Smooth muscle cell (in vitro differentiated cells): ENCODE results near the gene ACOT4. TPM values are rescaled to one million over a fixed set of nuclear protein-coding genes. Genes with fewer than 3 reads are reported as not detected.

ENCODE experiments used
- DNase-seq: peaks from one replicate; lab custom pipeline; 2025; ENCODE audit not compliant: unreplicated experiment; lab: John Stamatoyannopoulos, UW
- H2AFZ ChIP-seq: fragments of 200-600 bp; sonication (generic); 2 replicates; pipeline ENCODE4 v1.6.0; 2016; ENCODE audit warnings: antibody characterized with exemption, low read depth, mild to moderate bottlenecking
- H3F3A ChIP-seq: fragments of 200-600 bp; sonication (generic); 2 replicates; pipeline ENCODE4 v1.6.0; 2017; ENCODE audit warnings: antibody characterized with exemption, low read depth
- H3K27ac ChIP-seq: fragments of 200-600 bp; sonication (generic); 2 replicates; pipeline ENCODE4 v1.5.1; 2016; ENCODE audit warnings: low read depth, mild to moderate bottlenecking
- H3K27me3 ChIP-seq: fragments of 200-600 bp; sonication (generic); 2 replicates; pipeline ENCODE4 v1.6.1; 2016; ENCODE audit warnings: low read depth, mild to moderate bottlenecking
- H3K36me3 ChIP-seq: fragments of 200-600 bp; sonication (generic); 2 replicates; pipeline ENCODE4 v1.5.1; 2016; ENCODE audit warnings: low read depth
- H3K4me1 ChIP-seq: fragments of 200-600 bp; sonication (generic); 2 replicates; pipeline ENCODE4 v1.5.1; 2016; ENCODE audit warnings: low read depth
- H3K4me2 ChIP-seq: fragments of 200-600 bp; sonication (generic); 2 replicates; pipeline ENCODE4 v1.6.0; 2016; ENCODE audit warnings: mild to moderate bottlenecking
- H3K4me3 ChIP-seq: fragments of 200-600 bp; sonication (generic); 2 replicates; pipeline ENCODE4 v1.5.1; 2016; ENCODE audit warnings: mild to moderate bottlenecking
- H3K79me2 ChIP-seq: fragments of 200-600 bp; sonication (generic); 2 replicates; pipeline ENCODE4 v1.6.0; 2016; ENCODE audit warnings: low read depth, mild to moderate bottlenecking
- H3K9ac ChIP-seq: fragments of 200-600 bp; sonication (generic); 2 replicates; pipeline ENCODE4 v1.6.0; 2016; ENCODE audit warnings: low read depth
- H3K9me3 ChIP-seq: fragments of 200-600 bp; sonication (generic); replicated peaks from 2 replicates; pipeline ENCODE4 v1.5.1; 2016; ENCODE audit warnings: low read depth
- H4K20me1 ChIP-seq: fragments of 200-600 bp; sonication (generic); 2 replicates; pipeline ENCODE4 v1.6.0; 2016; ENCODE audit warnings: low read depth
- CTCF ChIP-seq: fragments of 200-600 bp; sonication (generic); IDR thresholded peaks from 2 replicates; pipeline ENCODE4 v1.5.1; 2017; ENCODE audit warnings: borderline replicate concordance, mild to moderate bottlenecking, antibody characterized with exemption; ENCODE audit not compliant: insufficient read depth, poor library complexity, severe bottlenecking
- WGBS: methylation state at CpG from one replicate; pipeline ENCODE4 v1.1.7; 2016; ENCODE audit warnings: low lambda C conversion rate; 5-methylcytosine and 5-hydroxymethylcytosine counted together
- polyA plus RNA-seq: library from polyadenylated mRNA; unstranded; fragments of >200 nt; fragmentation: Nextera tagmentation; extraction: Ambion mirVana; gene quantifications from 2 replicates; pipeline ENCODE4 v1.2.1, GENCODE V29; 2016
- total RNA-seq: library from RNA; depleted of rRNA; stranded (reverse); fragments of >200 nt; gene quantifications from 2 replicates; pipeline ENCODE4 v1.2.3, GENCODE V29; 2014

ACOT4 gene
- total and polyA plus RNA-seq, 2 experiments from 2014 or later = 0.94 to 1.0 TPM

DNA sequence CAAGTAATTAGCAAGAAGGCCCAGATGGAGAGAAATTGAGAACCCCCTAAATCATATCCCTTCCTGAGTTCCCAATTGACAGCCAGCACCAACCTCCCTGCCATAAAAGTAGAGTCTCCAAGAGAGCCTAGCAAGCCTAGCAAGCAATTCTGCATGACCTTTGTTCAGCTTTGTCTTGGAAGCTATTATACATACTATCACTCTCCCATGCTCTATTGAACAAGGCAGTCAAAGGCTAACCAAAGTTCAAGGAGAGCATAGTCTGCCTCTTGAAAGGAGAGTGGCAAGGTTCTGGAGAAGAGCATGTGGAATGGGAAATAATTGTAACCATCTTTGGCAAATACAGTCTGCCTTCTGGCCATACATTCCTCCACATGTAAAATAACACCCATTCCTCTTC, 7.8 kb downstream of the ACOT4 start:
- no peaks in the 10 kb centered on the region for H3K4me1 ChIP-seq
- DNase-seq = no peak
- no peak overlapping the region for H3K4me3 ChIP-seq
- H3K9ac ChIP-seq = no peak overlapping the region
- peaks cover 12% of the 10 kb centered on the region for H3K27me3 ChIP-seq
- H3K4me2 ChIP-seq = no peak overlapping the region
- no peaks in the 10 kb centered on the region for H3K79me2 ChIP-seq
- H2AFZ ChIP-seq = no peak overlapping the region
- TF ChIP-seq CTCF = no peak
- H4K20me1 ChIP-seq = no peaks in the 10 kb centered on the region
- H3K27ac ChIP-seq = no peak overlapping the region
- H3K9me3 ChIP-seq = no peaks in the 10 kb centered on the region
- H3F3A ChIP-seq = no peaks in the 10 kb centered on the region
- H3K36me3 ChIP-seq = no peaks in the 10 kb centered on the region

DNA sequence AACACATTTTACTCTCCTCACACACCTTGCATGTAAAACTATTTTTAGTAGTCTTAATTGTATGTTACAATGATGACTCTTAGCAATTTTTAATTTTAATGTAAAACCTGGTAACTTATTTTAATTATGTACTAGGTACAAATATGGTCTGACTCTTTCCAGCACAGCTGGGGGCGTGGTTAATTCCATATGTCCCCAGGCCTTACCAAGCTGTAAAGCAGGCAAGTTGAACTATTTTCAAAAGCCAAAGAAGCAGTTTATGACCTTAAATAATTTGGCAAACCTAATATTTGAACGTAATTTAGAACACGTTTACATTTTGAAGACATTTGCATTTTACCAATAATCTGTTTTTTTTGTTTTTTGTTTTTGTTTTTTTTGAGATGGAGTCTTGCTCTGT, 11.3 kb downstream of the ACOT4 start:
- no peaks in the 10 kb centered on the region for H3K4me1 ChIP-seq
- no peaks in the 10 kb centered on the region for H3K79me2 ChIP-seq
- H3K4me2 ChIP-seq = no peak overlapping the region
- peaks cover 12% of the 10 kb centered on the region for H3K27me3 ChIP-seq
- H3K9ac ChIP-seq = no peak overlapping the region
- no peaks in the 10 kb centered on the region for H3K9me3 ChIP-seq
- H3K4me3 ChIP-seq = no peak overlapping the region
- no peaks in the 10 kb centered on the region for H4K20me1 ChIP-seq
- H2AFZ ChIP-seq = no peak overlapping the region
- H3K36me3 ChIP-seq = no peaks in the 10 kb centered on the region
- no peak for TF ChIP-seq CTCF
- H3K27ac ChIP-seq = no peak overlapping the region
- no peaks in the 10 kb centered on the region for H3F3A ChIP-seq
- WGBS = 82% methylated on average over 3 of the region's 3 CpGs
- no peak for DNase-seq

- H3K4me2 ChIP-seq = no peak overlapping the region
- no peaks in the 10 kb centered on the region for H3F3A ChIP-seq
- 98% methylated on average over 3 of the region's 3 CpGs for WGBS
- H3K4me1 ChIP-seq = no peaks in the 10 kb centered on the region
- no peaks in the 10 kb centered on the region for H3K79me2 ChIP-seq
- H3K27me3 ChIP-seq = no peaks in the 10 kb centered on the region
- H2AFZ ChIP-seq = no peak overlapping the region
- no peak for TF ChIP-seq CTCF
- H3K9me3 ChIP-seq = no peaks in the 10 kb centered on the region
- no peak overlapping the region for H3K9ac ChIP-seq
- no peak for DNase-seq
- H3K36me3 ChIP-seq = no peaks in the 10 kb centered on the region
- H3K4me3 ChIP-seq = no peak overlapping the region
- H3K27ac ChIP-seq = no peak overlapping the region
- no peaks in the 10 kb centered on the region for H4K20me1 ChIP-seq
Measured at GRCh38 chr14:73606271-73606670, 14.6 kb downstream of the ACOT4 start.

DNA sequence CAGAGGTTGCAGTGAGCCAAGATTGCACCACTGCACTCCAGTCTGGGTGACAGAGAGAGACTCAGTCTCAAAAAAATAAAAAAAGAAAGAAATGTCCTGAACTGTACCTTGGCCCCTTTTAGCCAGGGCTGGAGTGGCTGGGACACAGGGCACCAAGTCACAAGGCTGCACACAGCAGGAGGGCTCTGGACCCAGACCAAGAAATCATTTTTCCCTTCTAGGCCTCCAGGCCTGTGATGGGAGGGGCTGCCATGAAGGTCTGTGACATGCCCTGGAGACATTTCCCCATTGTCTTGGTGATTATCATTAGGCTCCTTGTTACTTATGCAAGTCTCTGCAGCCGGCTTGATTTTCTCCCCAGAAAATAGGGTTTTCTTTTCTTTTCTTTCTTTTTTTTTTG, 15.6 kb downstream of the ACOT4 start:
- no peak for DNase-seq
- Histone ChIP-seq H3K9me3 (no peaks in the 10 kb centered on the region), H3K4me2 (no peak overlapping the region), H3K36me3 (no peaks in the 10 kb centered on the region), H2AFZ (no peak overlapping the region), H3K27ac (no peak overlapping the region), H3K4me3 (no peak overlapping the region), H3F3A (no peaks in the 10 kb centered on the region), H3K4me1 (no peaks in the 10 kb centered on the region), H3K27me3 (no peaks in the 10 kb centered on the region), H3K79me2 (no peaks in the 10 kb centered on the region), H3K9ac (no peak overlapping the region), H4K20me1 (no peaks in the 10 kb centered on the region)
- WGBS = 95% methylated on average over 1 of the region's 1 CpG
- no peak for TF ChIP-seq CTCF
